GM23248 (cell line): ENCODE measurements around the gene NBEA.

Experiments
- EZH2 ChIP-seq: fragments of 200-600 bp; sonication (generic); IDR thresholded peaks from 2 replicates; pipeline ENCODE4 v1.6.1; 2018; ENCODE audit warnings: antibody characterized with exemption, mild to moderate bottlenecking; ENCODE audit not compliant: insufficient read depth, poor library complexity, severe bottlenecking
- EZH2phosphoT487 ChIP-seq: fragments of 200-600 bp; sonication (generic); IDR thresholded peaks from 2 replicates; pipeline ENCODE4 v1.6.1; 2018; ENCODE audit warnings: antibody characterized with exemption, moderate library complexity, mild to moderate bottlenecking, low read depth; ENCODE audit not compliant: insufficient read depth

DNA sequence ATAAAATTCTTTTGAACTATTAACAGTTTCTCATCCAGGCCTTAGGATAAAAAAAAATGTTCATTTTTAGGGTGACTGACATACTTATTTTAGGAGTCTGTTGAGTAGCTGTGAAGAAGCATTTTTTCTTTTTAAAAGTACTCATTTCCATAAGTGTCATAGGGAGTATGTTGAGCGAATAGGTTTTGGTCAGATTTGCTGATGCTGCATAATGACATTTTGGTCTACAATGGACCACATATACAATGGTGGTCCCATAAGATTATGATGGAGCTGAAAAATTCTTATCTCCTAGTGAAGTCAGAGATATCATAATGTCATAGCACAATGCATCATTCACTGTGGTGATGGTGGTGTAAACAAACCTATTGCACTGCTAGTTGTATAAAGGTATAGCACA lies 17.4 kb downstream of the NBEA start:
- no peak for TF ChIP-seq EZH2
- no peak for TF ChIP-seq EZH2phosphoT487
